LNCaP clone FGC (cell line): ENCODE results near the gene SNTB2.
"Not testable (repeated sequence)": the region's sequence is repeated elsewhere in the genome, so short reads cannot be mapped to it uniquely, and the experiment has no call there.

Experiments used
- DNase-seq: peaks from one replicate; pipeline ENCODE4 v3.0.0-alpha.2; 2011; ENCODE audit warnings: low read depth
- H3K4me3 ChIP-seq: 2 replicates; pipeline ENCODE4 v1.5.1; 2011; ENCODE audit warnings: mild to moderate bottlenecking, low read depth, low read length, control low read depth
- CTCF ChIP-seq: IDR thresholded peaks from 2 replicates; pipeline ENCODE4 v1.5.1; 2012; ENCODE audit warnings: mild to moderate bottlenecking; ENCODE audit not compliant: control insufficient read depth, insufficient read depth; ENCODE audit errors: extremely low read depth

Gene SNTB2

GRCh38 chr16:69276148-69277115 lies 89.5 kb downstream of the SNTB2 start:
- H3K4me3 ChIP-seq = no peak overlapping the region
- no peak for DNase-seq
- TF ChIP-seq CTCF = no peak

DNA sequence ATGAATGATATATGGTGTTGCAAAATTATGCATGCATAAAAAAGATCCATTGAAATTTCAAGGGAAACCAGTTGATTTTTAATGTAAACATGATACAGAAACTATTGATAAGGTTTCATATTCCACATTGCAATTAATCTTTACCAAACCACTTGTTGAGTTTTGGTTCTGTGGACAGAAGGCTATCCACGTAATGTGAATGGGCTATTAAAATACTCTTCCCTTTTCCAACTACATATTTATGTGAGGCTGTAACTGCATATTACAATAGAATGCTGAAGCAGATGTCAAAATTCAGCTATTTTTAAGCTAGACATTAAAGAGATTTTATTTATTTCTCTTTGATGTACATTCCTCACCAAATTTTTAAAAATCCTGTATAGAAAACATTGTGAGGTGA lies 90.4 kb downstream of the SNTB2 start:
- no peak overlapping the region for H3K4me3 ChIP-seq
- TF ChIP-seq CTCF = no peak
- no peak for DNase-seq

DNA sequence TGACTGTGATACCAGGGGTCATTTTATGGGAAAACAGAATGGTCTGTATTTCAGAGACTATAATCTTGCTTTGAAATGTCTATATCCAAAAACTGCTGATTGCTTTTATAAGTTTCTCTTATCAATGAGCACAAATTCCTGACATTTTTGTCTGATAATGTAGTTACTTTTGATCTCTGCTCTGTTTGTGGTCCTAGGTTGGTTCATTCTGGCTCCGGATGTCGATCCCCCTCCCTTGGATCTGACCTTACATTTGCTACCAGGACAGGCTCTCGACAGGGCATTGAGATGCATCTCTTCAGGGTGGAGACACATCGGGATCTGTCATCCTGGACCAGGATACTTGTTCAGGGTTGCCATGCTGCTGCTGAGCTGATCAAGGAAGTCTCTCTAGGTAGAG lies 96.9 kb downstream of the SNTB2 start:
- TF ChIP-seq CTCF = no peak
- no peak for DNase-seq
- no peak overlapping the region for H3K4me3 ChIP-seq

GRCh38 chr16:69285240-69285639 lies 98.3 kb downstream of the SNTB2 start:
- TF ChIP-seq CTCF = no peak

DNA sequence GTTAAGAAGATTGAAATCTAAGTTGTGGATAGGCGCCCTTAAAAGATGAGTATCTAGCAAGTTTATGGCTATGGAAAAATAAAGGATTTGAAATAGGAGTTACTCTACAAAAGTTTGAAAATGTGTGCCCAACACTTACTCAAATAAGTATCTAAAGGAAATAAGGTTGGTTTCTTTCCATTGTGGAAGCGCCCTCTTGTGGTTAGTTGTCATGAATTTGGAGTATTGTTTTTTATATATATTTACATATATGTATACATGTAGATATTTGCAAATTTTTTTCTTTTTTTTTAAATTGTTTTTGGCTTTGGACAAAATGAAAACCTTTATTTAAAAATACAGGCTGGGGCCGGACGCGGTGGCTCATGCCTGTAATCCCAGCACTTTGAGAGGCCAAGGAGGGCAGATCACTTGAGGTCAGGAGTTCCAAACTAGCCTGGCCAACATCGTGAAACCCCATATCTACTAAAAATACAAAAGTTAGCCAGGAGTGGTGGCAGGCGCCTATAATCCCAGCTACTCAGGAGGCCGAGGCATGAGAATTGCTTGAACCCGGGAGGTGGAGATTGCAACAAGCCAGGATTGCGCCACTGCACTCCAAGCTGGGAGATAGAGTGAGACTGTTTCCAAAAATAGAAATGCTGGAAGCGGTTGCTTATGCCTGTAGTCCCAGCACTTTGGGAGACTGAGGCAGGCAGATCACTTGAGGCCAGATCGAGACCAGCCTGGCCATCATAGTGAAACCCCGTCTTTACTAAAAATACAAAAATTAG lies 100.2 kb downstream of the SNTB2 start:
- TF ChIP-seq CTCF = peak; percentile 43; the same call in 1 of the 2 replicates
- H3K4me3 ChIP-seq = no peak overlapping the region
- DNase-seq = peak; percentile 52

More at GRCh38 chr16:69285240-69285639, 98.3 kb downstream of the SNTB2 start:
- no peak overlapping the region for H3K4me3 ChIP-seq
- no peak for DNase-seq

DNA sequence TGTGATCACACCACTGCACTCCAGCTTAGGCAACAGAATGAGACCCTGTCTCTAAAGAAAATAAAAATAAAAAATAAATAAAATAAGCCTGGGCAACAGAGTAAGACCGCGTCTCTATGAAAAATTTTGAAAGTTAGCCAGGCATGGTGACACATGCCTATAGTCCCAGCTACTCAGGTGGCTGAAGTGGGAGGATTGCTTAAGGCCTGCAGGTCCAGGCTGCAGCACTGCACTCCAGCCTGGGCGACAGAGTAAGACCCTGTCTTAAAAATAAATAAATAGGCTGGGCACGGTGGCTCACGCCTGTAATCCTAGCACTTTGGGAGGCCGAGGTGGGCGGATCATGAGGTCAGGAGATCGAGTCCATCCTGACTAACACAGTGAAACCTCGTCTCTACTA lies 104.7 kb downstream of the SNTB2 start:
- DNase-seq, H3K4me3 ChIP-seq: not testable (repeated sequence)

GRCh38 chr16:69293401-69293800 lies 106.4 kb downstream of the SNTB2 start:
- H3K4me3 ChIP-seq = no peak overlapping the region
- no peak for TF ChIP-seq CTCF
- DNase-seq = no peak
